K562 (cell line): Measurements from ENCODE around the gene C10orf105. TPM values are rescaled to one million over a fixed set of nuclear protein-coding genes. Genes with fewer than 3 reads are reported as not detected.

Experiments
- ETV1 ChIP-seq: fragments of 450-650 bp; conservative IDR thresholded peaks from 2 replicates; pipeline ENCODE4 v1.6.1; 2016; ENCODE audit warnings: missing genetic modification characterization, control low read depth, low read depth, missing compliant biosample characterization
- HMGN3 ChIP-seq: IDR thresholded peaks from 2 replicates; pipeline ENCODE4 v1.6.1; 2011; ENCODE audit warnings: borderline replicate concordance, low read depth, mild to moderate bottlenecking, mixed read lengths, low read length; ENCODE audit not compliant: insufficient read length; ENCODE audit errors: extremely low read depth
- REST ChIP-seq, 2 experiments: fragments of 450-650 bp; formaldehyde crosslinking in 1 of 2; IDR thresholded peaks; 2 replicates each; pipeline versions ENCODE4 v1.4.0 to v1.6.1; 2014 to 2020; ENCODE audit warnings: mild to moderate bottlenecking in 2 of 2, borderline replicate concordance in 1 of 2, low read depth in 1 of 2
- RUNX1 ChIP-seq: sonication (generic); IDR thresholded peaks from 2 replicates; pipeline ENCODE4 v1.6.1; 2016; ENCODE audit warnings: antibody characterized with exemption, low read depth
- SMAD4 ChIP-seq: fragments of 250-450 bp; sonication (Bioruptor Pico); conservative IDR thresholded peaks from 2 replicates; pipeline ENCODE4 v1.8.0; 2021; ENCODE audit warnings: inconsistent platforms, mild to moderate bottlenecking, moderate library complexity
- TAL1 ChIP-seq: fragments of 450-650 bp; IDR thresholded peaks from 2 replicates; pipeline ENCODE4 v1.6.1; 2016; ENCODE audit warnings: mild to moderate bottlenecking
- TCF7 ChIP-seq: sonication (generic); IDR thresholded peaks from 2 replicates; pipeline ENCODE4 v1.6.1; 2016; ENCODE audit warnings: antibody characterized with exemption, borderline replicate concordance
- ZNF3 ChIP-seq: fragments of 250-450 bp; sonication (Bioruptor Pico); IDR thresholded peaks from 2 replicates; pipeline ENCODE4 v1.5.0; 2021; ENCODE audit warnings: mild to moderate bottlenecking, moderate library complexity
- ZNF395 ChIP-seq: fragments of 200-800 bp; sonication (Bioruptor generic); IDR thresholded peaks from 2 replicates; pipeline ENCODE4 v1.6.1; 2017; ENCODE audit warnings: missing genetic modification characterization, missing compliant biosample characterization
- ZNF57 ChIP-seq: fragments of 450-650 bp; formaldehyde crosslinking; IDR thresholded peaks from 2 replicates; pipeline ENCODE4 v1.4.0; 2020; ENCODE audit warnings: mild to moderate bottlenecking, moderate library complexity
- ZNF639 ChIP-seq, 2 experiments: fragments of 200-800 bp in 1 of 2; sonication (Bioruptor generic) in 1 of 2; sonication (generic) in 1 of 2; formaldehyde crosslinking in 1 of 2; IDR thresholded peaks in 1 of 2; conservative IDR thresholded peaks in 1 of 2; 2 replicates each; pipeline versions ENCODE4 v1.5.0 to v1.6.1; 2016 to 2020; ENCODE audit warnings: missing compliant biosample characterization in 1 of 2, missing genetic modification characterization in 1 of 2, missing genetic modification reagents in 1 of 2
- ZNF764 ChIP-seq: fragments of 250-450 bp; sonication (Bioruptor Pico); IDR thresholded peaks from 2 replicates; pipeline ENCODE4 v1.4.0; 2020; ENCODE audit warnings: low read depth, mild to moderate bottlenecking, moderate library complexity
- polyA plus RNA-seq, 8 experiments: library from polyadenylated mRNA; depleted of rRNA in 4 of 8; stranded (reverse) in 5 of 8; unstranded in 3 of 8; fragments of >200 nt; fragmentation: Nextera tagmentation in 2 of 8; fragmentation: Illumina TruSeq in 1 of 8; extraction: Ambion mirVana in 2 of 8; extraction: Trizol in 1 of 8; gene quantifications; 2 replicates each; pipeline versions ENCODE4 v1.2.1 to v1.2.3, GENCODE V29; 2011 to 2014; ENCODE audit warnings: inconsistent platforms in 1 of 8, missing spikeins in 1 of 8
- total RNA-seq, 7 experiments: library from RNA; depleted of rRNA in 6 of 7; stranded (reverse); fragments of >200 nt in 6 of 7; fragmentation: Illumina TruSeq in 2 of 7; extraction: Trizol in 2 of 7; gene quantifications; 2 replicates each; pipeline versions ENCODE4 v1.2.1 to v1.2.3, GENCODE V29; 2011 to 2021; ENCODE audit warnings: low replicate concordance in 1 of 7
- TF ChIP-seq, protein P1 (sequence below): fragments of 450-650 bp; formaldehyde crosslinking; IDR thresholded peaks from 2 replicates; pipeline ENCODE4 v1.4.0; 2020; ENCODE audit warnings: mild to moderate bottlenecking, moderate library complexity

Gene C10orf105
- total and polyA plus RNA-seq, 9 of the 15 experiments (the other 6 are each of a cell fraction or from before 2014, with no cell fraction given): 0.03 to 0.25 (median 0.04) TPM; not detected in 3

DNA sequence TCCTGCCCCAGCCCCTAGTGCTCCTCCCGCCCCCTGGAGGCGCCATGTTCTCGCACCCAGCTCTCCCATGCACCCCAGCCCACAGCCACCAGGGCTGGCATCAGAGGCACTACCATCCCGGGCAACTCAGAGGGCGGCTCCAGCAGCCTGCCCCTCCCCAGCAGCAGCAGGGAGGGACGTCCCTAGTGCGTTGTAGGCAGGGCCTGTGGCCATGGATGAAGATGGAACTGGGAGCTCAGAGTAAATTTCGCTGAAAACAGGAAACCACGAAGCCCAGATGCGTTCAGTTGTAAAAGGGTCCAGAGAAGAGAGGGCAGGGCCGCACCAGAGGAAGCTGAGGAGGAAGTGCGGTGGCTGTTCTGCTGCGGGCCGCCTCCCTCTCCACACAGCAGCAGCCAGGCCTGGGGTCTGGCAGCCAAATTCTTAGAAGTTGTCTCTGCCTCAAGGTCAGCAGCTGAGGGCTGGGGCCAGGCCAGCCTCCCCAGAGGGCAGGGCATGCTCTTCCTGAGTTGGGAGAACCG is 29.2 kb upstream of the C10orf105 start (continued):
- TF ChIP-seq REST (IDR thresholded peaks at IDR 0.05; ENCODE audit: borderline replicate concordance): peak; percentile 8; the same call in 1 of the 2 replicates
- TF ChIP-seq REST (CRISPR knock-in tag; IDR thresholded peaks at IDR 0.05; ENCODE audit: low read depth): no peak
- no peak for TF ChIP-seq ZNF764
- TF ChIP-seq ETV1 (tag): no peak
- TF ChIP-seq, protein P1, sequence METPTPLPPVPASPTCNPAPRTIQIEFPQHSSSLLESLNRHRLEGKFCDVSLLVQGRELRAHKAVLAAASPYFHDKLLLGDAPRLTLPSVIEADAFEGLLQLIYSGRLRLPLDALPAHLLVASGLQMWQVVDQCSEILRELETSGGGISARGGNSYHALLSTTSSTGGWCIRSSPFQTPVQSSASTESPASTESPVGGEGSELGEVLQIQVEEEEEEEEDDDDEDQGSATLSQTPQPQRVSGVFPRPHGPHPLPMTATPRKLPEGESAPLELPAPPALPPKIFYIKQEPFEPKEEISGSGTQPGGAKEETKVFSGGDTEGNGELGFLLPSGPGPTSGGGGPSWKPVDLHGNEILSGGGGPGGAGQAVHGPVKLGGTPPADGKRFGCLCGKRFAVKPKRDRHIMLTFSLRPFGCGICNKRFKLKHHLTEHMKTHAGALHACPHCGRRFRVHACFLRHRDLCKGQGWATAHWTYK: 0 out of 2 replicates have a peak, but pooled peaks have one; percentile 85
- peak; percentile 78; the same call in 1 of the 2 replicates for TF ChIP-seq ZNF57
- peak; percentile 67; the same call in 1 of the 2 replicates for TF ChIP-seq TCF7
- 0 out of 2 replicates have a peak, but pooled peaks have one; percentile 14 for TF ChIP-seq ZNF3
- TF ChIP-seq ZNF395 (CRISPR knock-in tag): peak; percentile 46; the same call in 1 of the 2 replicates
- no peak for TF ChIP-seq TAL1
- peak; percentile 9 for TF ChIP-seq HMGN3
- TF ChIP-seq RUNX1: no peak
- peak in 1 of 2 experiments; percentile 67; a peak in 1 of 4 replicates for TF ChIP-seq ZNF639 (CRISPR knock-in tag; conservative IDR thresholded peaks at IDR 0.05 in 1 of 2, IDR thresholded peaks at IDR 0.05 in 1 of 2)
- TF ChIP-seq SMAD4: peak; percentile 89
